Stimulated activated CD4-positive, alpha-beta T cell treated with anti-CD3 and anti-CD28 coated beads, Interleukin-4, amount 100 ng/mL, for 4 hours (primary cell): ENCODE measurements around the gene ANKRD9.

Source experiments
- DNase-seq, 2 experiments: peaks; one replicate each; pipeline ENCODE4 v3.0.0-alpha.2; 2020

The ANKRD9 gene

GRCh38 chr14:102512793-102513300, 3.3 kb upstream of the ANKRD9 start:
- DNase-seq: no peak

GRCh38 chr14:102511538-102511937, 2.0 kb upstream of the ANKRD9 start:
- DNase-seq: no peak

DNA sequence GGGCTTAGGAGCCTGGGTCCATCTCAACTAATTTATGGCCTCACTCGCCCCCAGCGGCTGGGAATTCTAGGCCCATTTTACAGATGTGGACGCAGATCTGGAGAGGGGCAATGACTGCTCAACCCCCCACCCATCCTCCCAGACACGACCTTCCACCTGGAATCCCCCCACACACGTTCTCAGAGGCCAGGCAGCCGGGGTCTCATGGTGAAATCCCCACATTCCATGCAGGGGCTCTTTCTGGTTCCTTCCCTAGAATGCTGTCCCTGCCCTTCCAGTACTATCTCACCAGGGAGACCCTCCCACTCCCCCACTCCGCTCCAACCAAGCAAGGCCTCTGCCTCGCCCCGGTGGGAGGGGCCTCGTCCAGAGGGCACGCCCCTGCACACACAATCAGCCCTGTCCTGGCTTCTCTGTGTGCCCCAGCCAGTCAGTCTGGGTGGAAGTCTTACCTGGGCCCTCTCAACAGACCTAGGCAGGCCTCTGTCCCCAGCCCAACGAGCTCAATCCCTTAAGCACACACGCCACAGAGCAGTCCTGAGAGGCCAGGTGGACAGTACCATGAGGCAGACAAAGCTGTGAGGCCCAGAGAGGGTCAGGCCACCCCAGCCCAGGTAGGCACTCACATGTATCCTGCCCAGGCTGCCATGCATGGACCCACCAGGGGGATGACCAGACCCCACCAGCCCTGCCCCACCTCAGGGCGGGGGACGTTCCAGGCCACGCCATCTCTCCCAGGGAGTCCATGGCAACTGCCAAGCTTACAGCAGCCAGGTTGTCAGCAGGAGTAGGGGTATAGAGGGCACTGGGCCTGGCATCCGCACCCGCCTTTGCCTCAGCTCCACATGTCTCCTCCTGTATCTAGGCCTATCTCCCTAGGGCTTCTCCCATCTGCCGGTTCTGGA, 1.3 kb upstream of the ANKRD9 start:
- peak in 1 of 2 experiments; percentile 24 for DNase-seq

DNA sequence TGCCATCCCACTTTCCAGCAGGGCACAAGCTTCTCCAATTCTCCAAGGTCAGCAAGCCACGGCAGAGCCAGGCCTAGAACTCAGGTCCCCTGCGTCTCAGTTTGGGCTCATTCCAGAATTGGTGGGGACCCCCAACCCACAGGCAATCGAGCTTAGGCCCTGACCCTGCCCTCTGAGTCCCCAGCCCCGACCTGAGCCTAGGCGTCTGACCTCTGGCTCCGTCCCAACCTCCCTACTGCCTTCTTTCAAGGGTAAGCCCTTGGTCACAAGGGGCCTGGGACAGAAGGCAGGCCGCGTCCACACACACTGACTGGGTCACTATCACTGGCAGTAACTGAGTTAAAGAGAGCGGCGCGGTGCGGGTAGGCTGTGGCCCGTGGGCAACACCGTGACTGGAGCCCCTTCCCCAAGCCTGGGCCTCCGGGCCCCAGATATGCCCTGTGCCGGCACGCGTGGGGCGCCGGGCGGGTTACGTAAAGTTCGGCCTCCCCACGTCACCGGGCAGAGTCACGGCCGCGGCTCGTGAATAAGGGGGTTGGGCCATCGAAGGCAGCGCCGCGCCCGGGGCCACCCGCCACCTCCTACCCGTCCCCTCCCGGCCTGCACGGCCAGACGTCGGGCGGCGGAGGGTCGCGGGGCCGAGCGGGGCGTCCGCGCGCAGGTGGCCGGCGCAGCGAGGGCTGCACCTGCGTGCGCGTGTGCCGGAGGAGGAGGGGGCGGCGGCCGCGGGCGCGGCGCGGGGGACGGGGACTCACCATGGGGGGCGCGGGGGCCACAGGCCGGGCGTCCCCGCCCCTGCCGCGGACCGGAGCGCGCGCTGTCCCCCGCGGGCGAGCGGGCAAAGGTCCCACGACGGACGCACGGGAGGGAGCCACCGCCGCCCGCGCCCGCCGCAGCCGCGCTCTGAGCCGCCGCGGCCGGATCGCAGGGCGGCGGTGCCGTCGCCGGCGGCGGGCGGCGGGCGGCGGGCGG, 516 bp downstream of the ANKRD9 start:
- peak; percentile 27 to 41 for DNase-seq

DNA sequence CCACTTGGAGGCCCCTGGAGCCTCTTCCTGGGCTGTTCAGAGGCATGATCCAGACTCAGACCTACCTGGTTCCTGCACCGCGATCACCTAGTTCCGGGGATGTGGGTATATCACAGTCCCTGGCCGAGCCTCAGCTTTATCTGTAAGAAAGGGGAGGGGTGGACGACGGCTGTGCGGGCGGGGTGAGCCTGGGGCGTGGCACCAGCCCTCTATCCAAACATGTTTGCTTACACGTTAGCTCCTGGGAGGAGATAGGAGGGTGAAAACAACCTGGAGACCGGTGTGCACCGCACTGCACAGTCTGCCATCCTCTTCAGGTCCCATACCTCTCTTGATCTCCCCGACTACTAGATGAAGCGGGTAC, 1.2 kb downstream of the ANKRD9 start:
- no peak for DNase-seq

DNA sequence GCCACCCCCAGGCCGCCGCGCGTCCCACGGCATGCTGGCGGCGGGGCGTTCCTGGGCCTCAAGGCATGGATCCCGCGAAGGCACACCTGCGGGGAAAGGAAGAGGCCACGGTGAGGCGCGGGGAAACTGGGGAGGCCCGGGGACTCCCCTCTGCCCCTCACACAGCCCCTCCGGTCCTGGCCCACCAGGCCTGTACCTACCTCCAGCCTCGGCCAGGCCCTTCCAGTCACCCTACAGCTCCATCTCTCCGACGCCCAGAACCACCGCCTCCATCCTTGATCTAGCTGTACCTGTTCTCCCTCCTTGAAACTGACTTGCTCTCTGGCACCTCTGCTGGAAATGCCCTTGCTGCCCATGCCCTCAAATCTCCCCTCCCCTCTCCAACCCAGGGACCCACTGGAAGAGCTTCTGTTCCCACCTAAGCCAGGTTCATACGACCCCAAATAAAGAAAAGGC, 1.7 kb downstream of the ANKRD9 start:
- DNase-seq: no peak

DNA sequence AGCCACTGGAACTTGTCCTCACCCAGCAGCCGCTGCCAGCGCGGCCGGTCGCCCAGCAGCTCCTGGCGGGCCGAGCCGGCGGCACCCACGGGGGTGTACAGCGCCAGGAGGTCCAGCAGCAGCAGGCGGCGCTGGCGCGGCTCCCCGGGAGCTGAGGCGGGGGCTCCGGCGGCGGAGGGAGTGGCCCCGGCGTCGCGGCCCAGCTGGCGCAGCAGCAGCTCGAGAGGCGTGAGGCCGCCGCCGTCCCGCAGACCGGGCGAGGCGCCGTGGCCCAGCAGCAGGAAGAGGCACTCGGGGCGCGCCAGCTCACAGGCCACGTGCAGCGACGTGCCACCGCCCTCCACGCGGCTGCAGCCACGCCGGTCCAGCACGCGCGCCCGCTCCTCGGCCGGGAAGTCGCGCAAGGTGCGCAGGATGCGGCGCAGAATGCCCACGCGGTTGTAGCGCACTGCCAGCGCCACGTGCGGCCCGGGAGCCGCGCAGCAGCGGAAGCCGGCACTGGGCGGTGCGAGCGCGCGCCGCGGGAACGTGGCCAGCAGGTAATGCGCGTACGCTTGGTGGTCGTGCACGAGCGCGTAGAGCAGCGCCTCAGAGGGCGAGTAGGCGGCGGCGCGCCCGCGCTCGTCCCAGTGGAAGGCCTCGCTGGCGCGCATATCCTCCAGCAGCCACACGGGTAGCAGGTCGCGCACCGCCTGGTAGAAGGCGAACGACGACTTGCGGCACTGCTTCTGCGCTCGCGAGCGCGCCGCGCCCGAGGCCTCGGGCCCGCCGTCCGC, 2.3 kb downstream of the ANKRD9 start:
- no peak for DNase-seq

DNA sequence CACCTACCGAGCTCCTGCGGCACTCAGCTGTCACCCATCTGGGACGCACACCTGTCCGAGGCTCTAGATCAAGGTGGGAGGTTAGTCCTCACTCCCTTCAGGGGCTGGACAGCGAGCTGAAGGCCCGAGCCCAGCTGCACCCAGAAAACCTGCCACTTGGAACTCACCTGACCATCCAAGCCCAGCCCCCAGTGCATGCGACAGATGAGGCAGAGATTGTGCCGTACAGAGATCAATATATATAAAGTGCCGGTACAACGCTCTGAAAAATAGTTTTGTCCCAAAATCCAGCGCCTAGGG, 3.0 kb downstream of the ANKRD9 start:
- DNase-seq: no peak

GRCh38 chr14:102505775-102506625, 3.6 kb downstream of the ANKRD9 start:
- DNase-seq: no peak

DNA sequence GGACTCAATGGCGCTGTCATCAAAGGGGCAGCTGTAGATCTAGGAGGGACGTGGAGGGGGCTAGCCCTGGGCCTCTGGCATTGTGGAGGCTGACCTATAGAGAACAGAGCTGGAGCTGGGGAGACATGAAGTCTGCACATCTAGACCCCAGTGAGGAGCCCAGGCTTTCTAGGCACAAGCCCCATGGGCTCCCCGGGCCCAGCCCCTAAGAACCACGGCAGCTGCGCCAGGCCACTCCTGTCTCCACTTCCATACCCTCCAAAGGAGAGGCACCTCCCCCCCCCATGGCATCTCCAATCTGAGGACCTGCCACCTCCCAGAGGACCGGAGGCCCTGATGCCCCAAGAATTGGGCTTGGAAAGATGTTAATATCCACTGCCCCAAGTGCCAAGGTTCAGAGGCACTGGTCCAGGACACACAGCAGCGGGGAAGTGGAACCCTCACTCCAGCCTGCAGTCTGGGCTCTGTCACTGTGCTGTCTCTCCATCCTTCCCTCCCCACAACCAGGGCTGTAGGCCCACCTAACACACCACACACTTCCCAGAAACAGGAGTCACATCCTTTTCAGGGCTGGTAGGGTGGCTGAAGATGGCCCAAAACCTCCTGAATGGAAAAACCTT, 4.5 kb downstream of the ANKRD9 start:
- DNase-seq: no peak

DNA sequence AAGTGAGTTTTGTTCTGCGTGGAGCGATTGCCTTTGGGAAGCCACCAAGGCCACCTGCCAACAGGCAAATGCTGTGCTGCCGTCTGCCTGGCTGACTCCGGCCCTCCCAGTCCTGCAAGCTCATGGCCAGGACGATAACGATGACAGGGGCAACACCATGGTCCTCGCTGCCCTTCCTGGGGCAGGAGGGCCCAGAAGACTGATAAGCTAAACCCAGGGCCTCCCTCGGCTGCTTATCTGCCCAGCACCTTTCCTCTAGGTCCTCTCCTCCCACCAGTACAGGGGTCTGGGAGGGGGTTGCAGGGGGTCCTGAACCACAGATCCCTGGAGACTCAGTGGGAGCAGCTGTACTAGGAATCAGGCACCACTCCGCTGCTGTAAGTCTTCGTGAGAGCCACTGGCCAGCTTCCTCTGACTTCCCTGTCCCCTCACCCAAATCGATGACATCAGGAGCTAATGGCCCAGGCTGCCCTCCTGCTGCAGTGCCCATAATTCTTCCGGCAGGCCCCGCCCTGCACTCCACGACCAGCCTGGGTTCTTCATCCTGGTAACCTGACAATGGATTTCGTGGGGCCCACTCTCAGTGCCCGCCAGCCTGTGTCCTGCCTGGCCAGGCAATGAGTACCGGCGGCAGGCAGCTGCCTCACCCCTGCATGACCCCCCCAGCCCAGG, 5.1 kb downstream of the ANKRD9 start:
- no peak for DNase-seq

DNA sequence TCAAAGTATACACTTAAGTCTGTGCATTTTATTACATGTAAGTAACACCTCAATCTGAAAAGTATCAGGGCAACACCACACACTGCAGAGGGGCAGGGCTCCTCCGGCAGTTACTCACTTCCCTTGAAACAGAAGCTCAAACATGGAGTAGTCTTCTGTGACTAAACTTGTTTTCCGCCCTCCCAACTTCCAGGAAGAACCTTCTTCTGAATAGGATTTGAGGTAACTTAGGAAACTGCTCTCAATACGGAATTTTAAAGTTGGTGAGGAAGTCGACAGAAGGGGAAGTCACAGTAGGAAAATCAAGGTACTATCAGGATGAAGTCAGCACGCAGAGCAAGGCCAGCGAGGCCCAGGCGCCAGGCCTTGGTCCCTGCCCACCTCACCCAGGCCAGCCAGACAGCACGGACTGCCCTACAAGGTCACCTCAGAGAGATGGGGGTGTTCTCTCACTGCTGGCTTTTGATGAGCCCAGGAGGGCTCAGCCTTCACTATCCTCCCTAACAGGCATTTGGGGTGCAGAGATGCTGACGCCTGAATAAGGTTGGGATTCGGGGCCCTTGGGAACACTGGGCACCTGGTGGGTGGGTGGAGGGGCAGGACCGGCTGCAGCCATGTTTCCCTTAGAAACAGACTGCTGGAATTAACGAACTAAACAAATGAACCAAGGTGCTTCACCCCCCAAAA, 5.8 kb downstream of the ANKRD9 start:
- no peak for DNase-seq

DNA sequence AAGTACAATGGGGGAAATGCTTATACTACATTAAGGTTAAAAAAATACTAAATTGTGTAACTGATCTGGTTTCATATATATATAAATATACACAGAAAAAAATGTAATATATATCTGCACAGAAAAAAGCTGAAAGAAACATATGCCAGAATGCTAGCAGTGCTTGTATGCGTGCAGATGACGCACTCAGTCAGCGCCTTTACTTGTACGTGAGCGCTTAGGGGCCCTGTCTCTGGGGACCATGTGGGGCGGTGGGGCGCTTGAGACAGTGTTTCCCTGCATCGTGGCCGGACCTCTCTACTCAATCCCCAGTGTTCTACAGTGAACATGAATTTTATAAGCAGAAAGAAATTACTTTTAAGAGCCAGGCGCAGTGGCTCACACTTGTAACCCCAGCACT, 7.0 kb downstream of the ANKRD9 start:
- DNase-seq: no peak

GRCh38 chr14:102501751-102502315, 7.7 kb downstream of the ANKRD9 start:
- no peak for DNase-seq

- DNase-seq: no peak
Observed at GRCh38 chr14:102500713-102501112, 8.9 kb downstream of the ANKRD9 start.

DNA sequence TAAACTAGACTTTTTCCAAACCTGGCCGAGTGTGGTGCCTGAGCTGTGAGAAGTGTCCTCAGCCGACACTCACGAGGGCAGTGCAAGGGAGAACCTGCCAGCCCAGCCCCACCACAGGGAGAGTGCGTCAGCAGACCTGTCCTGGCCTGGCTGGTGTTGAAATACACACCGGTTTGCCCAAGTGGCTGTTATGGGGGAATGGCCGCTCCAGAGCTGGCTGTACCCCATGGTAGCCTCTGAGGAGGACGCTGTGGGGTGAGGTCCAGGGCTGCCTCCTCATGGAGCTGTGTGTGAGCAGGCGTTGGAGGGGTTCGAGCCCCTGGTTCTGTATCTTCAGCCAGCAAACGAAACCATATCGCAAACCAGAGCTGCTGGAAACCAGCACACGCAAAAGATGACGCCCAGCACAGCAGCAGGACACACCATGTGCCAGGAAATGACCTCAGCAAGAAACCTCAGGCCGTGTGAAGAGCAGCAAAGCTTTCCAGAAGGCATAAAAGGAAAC, 9.4 kb downstream of the ANKRD9 start:
- DNase-seq: no peak

DNA sequence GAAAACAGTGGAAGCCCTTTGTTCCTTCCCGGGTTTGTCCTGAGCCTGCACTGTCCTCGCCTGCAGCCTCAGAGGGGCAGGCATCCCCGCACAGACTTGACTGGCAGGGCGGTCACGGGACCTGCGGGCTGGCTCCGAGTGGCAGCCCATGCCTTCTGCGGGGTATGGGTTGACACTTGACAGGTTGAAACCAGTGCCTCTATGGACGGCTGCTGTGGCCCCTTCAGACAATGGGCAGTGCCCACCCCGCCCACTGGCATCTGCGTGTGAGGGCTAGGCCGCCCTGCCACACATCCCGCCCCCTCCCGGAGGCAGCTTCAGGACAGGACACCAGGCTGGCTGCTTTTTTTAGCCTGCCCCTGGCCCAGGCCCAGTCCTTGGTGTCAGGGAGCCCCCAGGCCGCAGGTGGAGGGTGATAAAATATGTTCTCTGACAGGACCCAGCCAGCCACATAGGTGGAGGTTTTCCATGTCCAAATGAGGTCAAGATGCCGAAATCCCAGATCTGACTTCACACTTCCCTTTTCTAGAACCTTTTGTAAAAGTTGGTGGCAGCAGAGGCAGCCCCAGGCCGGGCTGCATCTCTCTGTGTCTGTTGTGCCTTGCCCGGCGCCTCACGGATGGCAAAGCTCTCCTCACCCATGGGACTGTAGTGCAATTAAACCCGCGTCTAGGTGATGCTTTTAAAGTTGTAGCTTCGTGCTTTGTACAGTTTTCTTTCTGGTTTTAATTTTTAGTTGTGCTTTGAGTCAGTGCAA, 10.0 kb downstream of the ANKRD9 start:
- no peak for DNase-seq

DNA sequence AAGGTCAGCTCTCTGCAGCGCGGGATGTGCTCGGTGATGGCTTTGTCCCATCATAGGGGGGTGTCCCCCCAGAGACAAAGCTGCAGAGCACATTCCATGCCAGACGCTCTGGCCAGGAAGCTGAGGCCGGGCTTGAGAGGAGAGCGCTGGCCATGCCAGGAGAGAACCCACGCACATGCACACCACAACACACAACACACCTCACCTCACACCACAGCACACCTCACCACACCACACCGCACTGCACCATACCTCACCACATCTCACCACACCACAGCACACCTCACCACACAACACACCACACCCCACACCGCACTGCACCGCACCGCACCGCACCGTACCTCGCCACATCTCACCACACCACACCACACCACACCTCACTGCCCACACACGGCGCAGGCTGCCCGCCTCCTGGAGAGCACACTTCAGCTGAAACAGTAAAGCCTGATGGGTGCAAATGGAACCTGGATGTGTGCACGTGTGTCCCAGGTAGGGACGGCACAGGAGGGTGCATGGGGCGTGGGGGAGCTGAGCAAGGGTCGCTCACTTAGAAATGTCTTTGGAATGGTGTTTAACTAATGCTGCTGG, 10.8 kb downstream of the ANKRD9 start:
- DNase-seq: no peak
